Measurements from ENCODE around the gene NFIB.

- TF ChIP-seq EZH2phosphoT487 (IDR thresholded peaks at IDR 0.05; ENCODE audit: insufficient read depth, low read depth), result no peak
- TF ChIP-seq EZH2 (IDR thresholded peaks at IDR 0.05; ENCODE audit: insufficient read depth, poor library complexity, severe bottlenecking), result no peak
Observed at GRCh38 chr9:14250794-14251153, 63.2 kb downstream of the NFIB start.

Data from GM23248 (cell line).